HG03565 (cell line): Measurements from ENCODE around the gene LAMTOR3.

Source experiments
- ATAC-seq: cut with Tn5 transposase; IDR thresholded peaks from one replicate; pipeline ENCODE4 v1.9.1; 2021; ENCODE audit warnings: mild to moderate bottlenecking, moderate library complexity; ENCODE audit not compliant: unreplicated experiment

Gene LAMTOR3

GRCh38 chr4:99863804-99864203, 30.4 kb downstream of the LAMTOR3 start:
- ATAC-seq, result no peak

- peak; percentile 56 for ATAC-seq
Measured at GRCh38 chr4:99861120-99861905, 32.9 kb downstream of the LAMTOR3 start.

GRCh38 chr4:99860521-99860920, 33.7 kb downstream of the LAMTOR3 start:
- ATAC-seq, result no peak

GRCh38 chr4:99859618-99860017, 34.6 kb downstream of the LAMTOR3 start:
- ATAC-seq, result no peak

- ATAC-seq, result no peak
Measured at GRCh38 chr4:99857307-99857706, 36.9 kb downstream of the LAMTOR3 start.

- no peak for ATAC-seq
Measured at GRCh38 chr4:99856166-99856565, 38.1 kb downstream of the LAMTOR3 start.

GRCh38 chr4:99855678-99856077, 38.5 kb downstream of the LAMTOR3 start:
- peak; percentile 38 for ATAC-seq

- ATAC-seq, result no peak
Measured at GRCh38 chr4:99853999-99854398, 40.2 kb downstream of the LAMTOR3 start.

DNA sequence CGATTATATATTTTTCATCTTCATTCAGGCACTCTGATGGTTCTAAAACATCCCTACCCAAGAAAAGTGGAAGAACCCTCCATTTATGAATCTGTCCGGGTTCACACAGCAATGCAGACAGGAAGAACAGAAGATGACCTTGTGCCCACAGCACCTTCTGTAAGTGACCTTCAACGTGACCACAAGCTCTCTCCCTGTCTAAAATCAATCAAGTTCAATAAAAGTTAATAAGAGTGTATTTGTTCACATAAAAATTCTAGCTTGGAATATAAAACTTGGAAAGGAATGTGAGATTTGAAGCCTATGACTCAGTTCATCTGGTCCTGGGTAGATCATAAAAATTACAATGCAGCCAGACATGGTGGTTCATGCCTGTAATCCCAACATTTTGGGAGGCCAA, 41.0 kb downstream of the LAMTOR3 start:
- ATAC-seq, result no peak

- ATAC-seq, result no peak
Measured at GRCh38 chr4:99852199-99852749, 42.0 kb downstream of the LAMTOR3 start.

- ATAC-seq, result peak; percentile 38
Measured at GRCh38 chr4:99848591-99849001, 45.6 kb downstream of the LAMTOR3 start.

GRCh38 chr4:99847362-99847976, 46.8 kb downstream of the LAMTOR3 start:
- ATAC-seq, result peak; percentile 63

DNA sequence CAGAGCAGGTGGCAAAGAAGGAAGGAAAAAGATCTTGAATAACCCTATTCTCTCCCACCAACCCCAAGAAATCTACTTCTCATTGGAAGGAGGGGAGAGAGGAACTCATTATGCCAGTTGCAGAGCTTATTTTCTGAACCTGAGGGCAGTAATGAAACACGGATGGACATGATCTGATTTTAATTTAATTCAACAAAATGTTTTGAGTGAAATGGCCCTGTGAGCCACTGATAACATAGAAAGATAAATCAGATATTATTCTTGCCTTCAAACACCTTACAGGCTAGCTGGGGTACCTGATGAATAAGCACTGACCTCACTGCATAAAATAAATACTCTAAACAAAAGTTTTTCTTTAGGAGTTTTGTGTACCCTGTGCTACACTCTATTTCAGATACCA, 47.3 kb downstream of the LAMTOR3 start:
- no peak for ATAC-seq

DNA sequence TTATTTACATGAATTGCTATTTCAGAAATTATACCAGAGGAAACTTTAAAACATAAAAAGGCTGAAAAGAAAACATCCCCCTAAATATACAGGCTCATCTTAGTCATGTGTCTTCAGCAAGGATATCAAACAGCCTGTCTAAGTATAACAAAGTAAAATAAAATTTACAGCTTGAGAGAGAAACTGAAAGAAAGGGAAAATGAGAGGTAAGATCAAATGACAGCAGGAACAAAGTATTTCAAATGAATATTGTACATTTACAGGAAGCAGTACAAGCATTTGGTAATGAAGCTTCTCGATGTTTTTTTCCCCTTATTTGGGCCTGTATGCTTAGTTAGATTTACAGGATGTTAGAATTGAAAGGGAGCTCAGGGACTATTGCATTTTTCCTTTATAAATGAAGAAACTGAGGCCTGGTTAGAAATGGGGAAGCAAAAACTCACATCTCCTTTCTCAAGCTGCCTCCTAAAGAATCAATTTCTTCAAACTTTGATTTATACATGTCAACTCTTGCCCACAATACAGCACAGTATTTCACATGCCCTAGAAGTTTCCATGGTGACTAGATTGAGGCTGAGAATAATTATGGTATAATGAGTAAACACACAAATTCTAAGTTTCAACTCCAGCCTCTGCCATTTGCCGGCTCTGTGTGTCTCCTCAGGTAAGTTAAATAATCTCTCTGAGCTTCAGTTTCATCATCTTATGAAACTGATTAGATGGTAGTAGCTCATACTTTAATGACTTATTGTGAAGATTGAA, 48.3 kb downstream of the LAMTOR3 start:
- ATAC-seq, result no peak

GRCh38 chr4:99845179-99845578, 49.0 kb downstream of the LAMTOR3 start:
- ATAC-seq, result no peak

DNA sequence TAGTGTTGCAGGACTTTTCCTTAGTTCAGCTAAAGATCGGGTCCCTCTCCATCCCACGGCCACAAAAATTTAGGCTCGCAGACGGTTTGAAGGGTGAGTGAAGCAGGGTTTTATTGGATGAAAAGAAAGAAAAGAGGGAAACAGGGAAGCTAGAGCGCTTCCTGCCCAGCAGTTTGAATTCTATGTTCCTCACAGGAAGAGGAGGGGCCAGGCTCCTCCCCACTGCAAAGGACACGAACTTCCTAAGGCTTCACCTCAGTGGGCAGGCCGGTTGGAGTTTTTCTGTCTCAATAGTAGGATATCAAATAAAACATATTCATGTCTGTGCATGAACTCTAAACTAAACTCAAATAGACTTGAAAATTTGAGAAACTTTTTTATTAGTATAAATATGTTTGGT, 50.2 kb downstream of the LAMTOR3 start:
- ATAC-seq, result no peak

GRCh38 chr4:99843413-99843812, 50.8 kb downstream of the LAMTOR3 start:
- ATAC-seq, result no peak

DNA sequence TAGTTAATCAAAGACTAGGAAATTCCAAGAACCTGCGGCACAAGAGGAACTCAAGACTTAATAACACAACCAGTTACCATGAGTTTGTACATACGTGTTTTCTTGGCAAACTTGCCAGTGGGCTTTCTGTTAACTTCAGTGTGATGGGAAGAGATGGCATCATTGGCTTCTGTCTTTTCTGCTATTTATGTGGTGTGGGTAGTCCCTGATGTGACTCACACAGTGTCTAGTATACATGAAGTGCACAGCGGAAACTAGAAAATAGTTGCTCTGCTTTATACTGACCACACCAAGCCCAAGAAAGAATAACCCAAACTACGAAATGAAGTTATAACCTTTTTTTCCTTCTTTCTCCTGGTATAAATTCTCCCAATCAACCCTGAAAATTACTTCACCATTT, 53.1 kb downstream of the LAMTOR3 start:
- peak; percentile 43 for ATAC-seq

GRCh38 chr4:99838927-99839326, 55.3 kb downstream of the LAMTOR3 start:
- ATAC-seq, result no peak

- ATAC-seq, result no peak
Measured at GRCh38 chr4:99835942-99836341, 58.3 kb downstream of the LAMTOR3 start.

- ATAC-seq, result no peak
Measured at GRCh38 chr4:99834569-99834968, 59.7 kb downstream of the LAMTOR3 start.
